ENCODE data around the gene SELENBP1. TPM values are rescaled to one million over a fixed set of nuclear protein-coding genes. Genes with fewer than 3 reads are reported as not detected.
"Not testable (repeated sequence)": the region's sequence is repeated elsewhere in the genome, so short reads cannot be mapped to it uniquely, and the experiment has no call there.

The SELENBP1 gene
- total RNA-seq, 1 experiment from 2014 or later: 7.8 TPM

- no peaks in the 10 kb centered on the region for H3K27me3 Mint-ChIP-seq (ENCODE audit: unreplicated experiment)
- CTCF ChIA-PET: no interaction called here
- no peaks in the 10 kb centered on the region for H3K4me1 Mint-ChIP-seq (ENCODE audit: low read depth, unreplicated experiment)
- H3K9me3 Mint-ChIP-seq (ENCODE audit: low read depth, unreplicated experiment): no peaks in the 10 kb centered on the region
- no peaks in the 10 kb centered on the region for H3K36me3 Mint-ChIP-seq (ENCODE audit: insufficient read depth, unreplicated experiment)
- H3K27ac Mint-ChIP-seq (ENCODE audit: unreplicated experiment): no peak overlapping the region
- no peak for DNase-seq
- no peak overlapping the region for H3K4me3 Mint-ChIP-seq (ENCODE audit: low read depth, unreplicated experiment)
- TF ChIP-seq CTCF (IDR thresholded peaks at IDR 0.05; ENCODE audit: unreplicated experiment): no peak
- intact Hi-C loops (cut with micrococcal nuclease; ENCODE audit: unreplicated experiment): no loop called here
- BruUV-seq (replicated peaks): no TSS peak
Measured at GRCh38 chr1:151391079-151391563, 18.6 kb upstream of the SELENBP1 start.

- H3K27ac Mint-ChIP-seq (ENCODE audit: unreplicated experiment); H3K27me3 Mint-ChIP-seq (ENCODE audit: unreplicated experiment); H3K9me3 Mint-ChIP-seq (ENCODE audit: low read depth, unreplicated experiment); BruUV-seq (replicated peaks); DNase-seq; intact Hi-C loops (cut with micrococcal nuclease; ENCODE audit: unreplicated experiment); H3K36me3 Mint-ChIP-seq (ENCODE audit: insufficient read depth, unreplicated experiment); H3K4me3 Mint-ChIP-seq (ENCODE audit: low read depth, unreplicated experiment); CTCF ChIA-PET; H3K4me1 Mint-ChIP-seq (ENCODE audit: low read depth, unreplicated experiment): not testable (repeated sequence)
Measured at GRCh38 chr1:151390221-151391078, 17.9 kb upstream of the SELENBP1 start.

- CTCF ChIA-PET: no interaction called here
- H3K4me1 Mint-ChIP-seq (ENCODE audit: low read depth, unreplicated experiment): no peaks in the 10 kb centered on the region
- H3K27ac Mint-ChIP-seq (ENCODE audit: unreplicated experiment): no peak overlapping the region
- no peak for DNase-seq
- no peaks in the 10 kb centered on the region for H3K36me3 Mint-ChIP-seq (ENCODE audit: insufficient read depth, unreplicated experiment)
- H3K4me3 Mint-ChIP-seq (ENCODE audit: low read depth, unreplicated experiment): no peak overlapping the region
- TF ChIP-seq CTCF (IDR thresholded peaks at IDR 0.05; ENCODE audit: unreplicated experiment): no peak
- peaks cover 18% of the 10 kb centered on the region for H3K27me3 Mint-ChIP-seq (ENCODE audit: unreplicated experiment)
- no peaks in the 10 kb centered on the region for H3K9me3 Mint-ChIP-seq (ENCODE audit: low read depth, unreplicated experiment)
- intact Hi-C loops (cut with micrococcal nuclease; ENCODE audit: unreplicated experiment): no loop called here
- no TSS peak for BruUV-seq (replicated peaks)
Measured at GRCh38 chr1:151386002-151386401, 13.5 kb upstream of the SELENBP1 start.

GRCh38 chr1:151384584-151384983, 12.1 kb upstream of the SELENBP1 start:
- no peak for DNase-seq
- Mint-ChIP-seq H3K27me3 (ENCODE audit: unreplicated experiment) (peaks cover 18% of the 10 kb centered on the region), H3K27ac (ENCODE audit: unreplicated experiment) (no peak overlapping the region), H3K9me3 (ENCODE audit: low read depth, unreplicated experiment) (no peaks in the 10 kb centered on the region), H3K4me1 (ENCODE audit: low read depth, unreplicated experiment) (no peaks in the 10 kb centered on the region), H3K4me3 (ENCODE audit: low read depth, unreplicated experiment) (no peak overlapping the region), H3K36me3 (ENCODE audit: insufficient read depth, unreplicated experiment) (no peaks in the 10 kb centered on the region)
- no peak for TF ChIP-seq CTCF (IDR thresholded peaks at IDR 0.05; ENCODE audit: unreplicated experiment)
- CTCF ChIA-PET: interaction anchor here (1.4 kb wide), 2 partner anchors 13 to 14 kb away, joined by 3 read pairs; partner anchors contain the start of gene PSMB4
- no TSS peak for BruUV-seq (replicated peaks)
- intact Hi-C loops (cut with micrococcal nuclease; ENCODE audit: unreplicated experiment): no loop called here
